ENCODE results near the gene PELI2. TPM values are rescaled to one million over a fixed set of nuclear protein-coding genes. Genes with fewer than 3 reads are reported as not detected.

The PELI2 gene
- total RNA-seq, 4 donors from 2014 or later, result 2.5 to 5.8 (median 4.2) TPM

GRCh38 chr14:56172074-56172473 is 53.9 kb downstream of the PELI2 start:
- Histone ChIP-seq H3K27ac (peak overlapping the region in 1 of 4 donors; percentile 25), H3K4me1 (peaks cover 0 to 7% of the 10 kb centered on the region in 2 donors), H3K36me3 (no peaks in the 10 kb centered on the region), H3K9me3 (no peaks in the 10 kb centered on the region), H3K4me3 (no peak overlapping the region), H3K27me3 (no peaks in the 10 kb centered on the region)
- no peak for ATAC-seq
- TF ChIP-seq POLR2A (IDR thresholded peaks at IDR 0.05), result no peak
- TF ChIP-seq, protein P1, sequence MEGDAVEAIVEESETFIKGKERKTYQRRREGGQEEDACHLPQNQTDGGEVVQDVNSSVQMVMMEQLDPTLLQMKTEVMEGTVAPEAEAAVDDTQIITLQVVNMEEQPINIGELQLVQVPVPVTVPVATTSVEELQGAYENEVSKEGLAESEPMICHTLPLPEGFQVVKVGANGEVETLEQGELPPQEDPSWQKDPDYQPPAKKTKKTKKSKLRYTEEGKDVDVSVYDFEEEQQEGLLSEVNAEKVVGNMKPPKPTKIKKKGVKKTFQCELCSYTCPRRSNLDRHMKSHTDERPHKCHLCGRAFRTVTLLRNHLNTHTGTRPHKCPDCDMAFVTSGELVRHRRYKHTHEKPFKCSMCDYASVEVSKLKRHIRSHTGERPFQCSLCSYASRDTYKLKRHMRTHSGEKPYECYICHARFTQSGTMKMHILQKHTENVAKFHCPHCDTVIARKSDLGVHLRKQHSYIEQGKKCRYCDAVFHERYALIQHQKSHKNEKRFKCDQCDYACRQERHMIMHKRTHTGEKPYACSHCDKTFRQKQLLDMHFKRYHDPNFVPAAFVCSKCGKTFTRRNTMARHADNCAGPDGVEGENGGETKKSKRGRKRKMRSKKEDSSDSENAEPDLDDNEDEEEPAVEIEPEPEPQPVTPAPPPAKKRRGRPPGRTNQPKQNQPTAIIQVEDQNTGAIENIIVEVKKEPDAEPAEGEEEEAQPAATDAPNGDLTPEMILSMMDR (IDR thresholded peaks at IDR 0.05 in 4 of 5, conservative IDR thresholded peaks at IDR 0.05 in 1 of 5), result no peak
- in situ Hi-C loops (cut with MboI; ENCODE audit: low sequenced_read_pairs in 4 of 4), result no loop called here
- no peak for DNase-seq
- intact Hi-C loops (cut with DNase I; ENCODE audit: low total_unique reads), result no loop called here

DNA sequence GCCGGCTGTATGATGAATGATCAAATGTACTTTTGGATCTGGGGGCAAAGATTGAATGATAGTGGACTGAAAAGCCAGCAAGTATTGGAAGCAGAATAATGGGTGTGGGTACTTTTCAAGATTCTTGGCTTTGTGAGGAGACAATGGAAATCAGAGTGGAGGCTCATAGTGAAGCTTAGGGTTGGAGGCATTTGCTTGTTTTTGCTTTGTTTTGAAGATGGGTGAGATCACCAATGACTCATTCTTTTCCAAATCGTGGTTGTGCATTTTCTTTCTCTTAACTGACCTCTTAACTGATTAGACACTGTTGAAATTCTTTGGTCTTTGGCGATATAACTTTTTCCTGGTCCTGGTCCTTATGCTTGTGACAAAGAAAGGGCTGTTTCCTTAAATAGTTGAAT is 54.4 kb downstream of the PELI2 start:
- in situ Hi-C loops (cut with MboI; ENCODE audit: low sequenced_read_pairs in 4 of 4) (no loop called here), intact Hi-C loops (cut with DNase I; ENCODE audit: low total_unique reads) (no loop called here)
- Histone ChIP-seq H3K9me3 (no peaks in the 10 kb centered on the region), H3K4me1 (peaks cover 0 to 7% of the 10 kb centered on the region in 2 donors), H3K4me3 (no peak overlapping the region), H3K27ac (peak overlapping the region in 1 of 4 donors; percentile 25), H3K27me3 (no peaks in the 10 kb centered on the region), H3K36me3 (no peaks in the 10 kb centered on the region)
- no peak for ATAC-seq
- TF ChIP-seq, protein P1 (IDR thresholded peaks at IDR 0.05 in 4 of 5, conservative IDR thresholded peaks at IDR 0.05 in 1 of 5), result no peak
- no peak for TF ChIP-seq POLR2A (IDR thresholded peaks at IDR 0.05)
- no peak for DNase-seq

DNA sequence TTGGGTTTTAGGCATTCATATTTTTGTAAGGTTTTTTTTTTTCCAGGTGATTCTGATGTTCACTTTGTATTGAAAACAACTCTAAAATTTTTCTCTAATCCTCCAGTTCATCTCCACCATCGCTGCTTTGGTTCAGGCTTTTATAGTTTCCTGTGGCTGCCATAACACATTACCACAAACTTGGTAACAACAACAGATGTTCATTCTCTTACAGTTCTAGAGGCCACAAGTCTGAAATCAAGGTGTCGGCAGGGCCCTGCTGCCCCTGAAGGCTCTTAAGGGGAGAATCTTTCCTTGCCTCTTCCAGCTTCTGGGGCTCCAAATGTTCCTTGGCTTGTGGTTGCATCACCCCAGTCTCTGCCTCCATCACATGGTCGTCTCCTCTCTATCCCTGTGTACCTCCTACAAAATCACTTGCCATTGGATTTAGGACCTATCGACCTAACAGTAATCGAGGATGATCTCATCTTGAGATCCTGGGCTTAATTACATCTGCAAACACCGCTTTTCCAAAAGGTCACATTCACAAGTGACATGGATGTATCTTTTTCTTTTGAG is 55.2 kb downstream of the PELI2 start:
- no peak for TF ChIP-seq POLR2A (IDR thresholded peaks at IDR 0.05)
- TF ChIP-seq, protein P1 (IDR thresholded peaks at IDR 0.05 in 4 of 5, conservative IDR thresholded peaks at IDR 0.05 in 1 of 5), result no peak
- Histone ChIP-seq H3K36me3 (no peaks in the 10 kb centered on the region), H3K4me1 (peaks cover 0 to 7% of the 10 kb centered on the region in 2 donors), H3K4me3 (no peak overlapping the region), H3K27ac (no peak overlapping the region), H3K27me3 (no peaks in the 10 kb centered on the region), H3K9me3 (no peaks in the 10 kb centered on the region)
- DNase-seq (no peak), ATAC-seq (no peak)
- in situ Hi-C loops (cut with MboI; ENCODE audit: low sequenced_read_pairs in 4 of 4), result no loop called here
- intact Hi-C loops (cut with DNase I; ENCODE audit: low total_unique reads), result no loop called here

GRCh38 chr14:56175773-56176172 is 57.6 kb downstream of the PELI2 start:
- TF ChIP-seq, protein P1 (IDR thresholded peaks at IDR 0.05 in 4 of 5, conservative IDR thresholded peaks at IDR 0.05 in 1 of 5), result no peak
- no peak for TF ChIP-seq POLR2A (IDR thresholded peaks at IDR 0.05)
- DNase-seq, result no peak
- no peaks in the 10 kb centered on the region for H3K36me3 ChIP-seq
- H3K27ac ChIP-seq, result no peak overlapping the region
- peaks cover 0 to 7% of the 10 kb centered on the region in 2 donors for H3K4me1 ChIP-seq
- ATAC-seq, result no peak
- in situ Hi-C loops (cut with MboI; ENCODE audit: low sequenced_read_pairs in 4 of 4) (no loop called here), intact Hi-C loops (cut with DNase I; ENCODE audit: low total_unique reads) (no loop called here)
- no peaks in the 10 kb centered on the region for H3K27me3 ChIP-seq
- H3K9me3 ChIP-seq, result no peaks in the 10 kb centered on the region
- no peak overlapping the region for H3K4me3 ChIP-seq

DNA sequence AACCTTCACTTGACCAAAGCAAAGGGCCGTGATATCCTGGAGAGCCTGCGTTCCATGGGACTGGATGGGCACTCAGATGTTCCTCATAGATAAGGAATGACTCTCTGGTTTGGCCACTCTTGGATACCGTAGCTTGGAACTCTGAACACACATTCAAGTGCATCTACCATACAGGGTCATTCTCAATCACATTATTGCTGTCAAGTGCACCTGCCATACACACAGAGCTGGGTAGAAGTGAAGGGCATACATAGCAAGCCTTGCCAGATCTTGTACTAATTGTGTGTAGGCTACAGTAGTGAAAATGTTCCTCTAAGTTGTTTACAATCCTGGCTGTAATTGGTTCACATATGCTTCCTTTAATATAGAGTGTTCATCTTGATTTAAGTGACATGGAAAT is 58.3 kb downstream of the PELI2 start:
- Histone ChIP-seq H3K4me3 (no peak overlapping the region), H3K4me1 (peaks cover 0 to 7% of the 10 kb centered on the region in 2 donors), H3K36me3 (no peaks in the 10 kb centered on the region), H3K27ac (no peak overlapping the region), H3K9me3 (no peaks in the 10 kb centered on the region), H3K27me3 (no peaks in the 10 kb centered on the region)
- TF ChIP-seq, protein P1 (IDR thresholded peaks at IDR 0.05 in 4 of 5, conservative IDR thresholded peaks at IDR 0.05 in 1 of 5), result no peak
- TF ChIP-seq POLR2A (IDR thresholded peaks at IDR 0.05), result no peak
- in situ Hi-C loops (cut with MboI; ENCODE audit: low sequenced_read_pairs in 4 of 4) (no loop called here), intact Hi-C loops (cut with DNase I; ENCODE audit: low total_unique reads) (no loop called here)
- DNase-seq (no peak), ATAC-seq (no peak)
